GM19239 (cell line): Measurements from ENCODE around the gene AKAP12.

ENCODE experiments used
- DNase-seq: peaks from one replicate; pipeline ENCODE4 v3.0.0; 2011; ENCODE audit warnings: low spot score; ENCODE audit not compliant: insufficient read length
- FAIRE-seq: peaks from 2 replicates; lab custom pipeline; 2011; peaks lifted over from hg19 to GRCh38; lab: Jason Lieb, UNC

The AKAP12 gene

GRCh38 chr6:151276112-151276740 lies 36.5 kb downstream of the AKAP12 start:
- FAIRE-seq, result no peak
- DNase-seq, result no peak

DNA sequence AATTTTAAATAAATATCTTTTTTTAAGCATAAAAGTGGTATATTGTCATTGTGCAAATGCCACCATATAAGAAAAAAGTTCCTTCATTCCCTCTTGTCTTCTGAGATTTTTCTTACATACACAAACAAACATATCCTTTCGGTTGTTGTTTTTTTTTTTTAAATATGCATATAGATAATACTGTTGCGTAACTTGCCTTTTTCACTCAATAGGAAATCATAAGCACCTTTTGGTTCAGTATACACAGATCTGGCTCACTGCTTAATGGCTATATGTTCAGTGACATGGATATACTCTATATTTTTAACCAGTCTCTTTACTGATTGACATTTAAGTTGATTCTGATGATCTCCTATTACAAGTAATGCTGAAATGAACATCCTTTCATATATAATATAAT lies 40.1 kb downstream of the AKAP12 start:
- FAIRE-seq (no peak), DNase-seq (no peak)

DNA sequence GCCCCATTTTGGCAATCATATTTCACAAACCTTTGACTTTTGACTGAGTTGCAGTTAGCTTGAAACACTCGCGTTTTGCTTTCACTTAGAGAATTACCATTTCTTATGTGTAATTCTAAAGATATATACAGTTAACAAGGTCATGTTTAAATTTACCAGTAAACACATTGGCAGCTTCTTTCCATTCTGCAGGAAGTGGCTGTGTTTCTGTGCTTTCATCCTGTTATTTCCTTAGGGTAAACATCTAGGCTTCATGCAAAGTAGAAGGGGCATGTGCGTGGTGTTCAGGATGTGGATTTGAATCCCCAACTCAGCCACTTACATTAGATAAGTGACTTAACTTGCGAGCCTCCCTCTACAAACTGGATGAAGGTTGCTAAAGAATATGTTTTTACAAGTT lies 41.1 kb downstream of the AKAP12 start:
- FAIRE-seq (no peak), DNase-seq (no peak)

DNA sequence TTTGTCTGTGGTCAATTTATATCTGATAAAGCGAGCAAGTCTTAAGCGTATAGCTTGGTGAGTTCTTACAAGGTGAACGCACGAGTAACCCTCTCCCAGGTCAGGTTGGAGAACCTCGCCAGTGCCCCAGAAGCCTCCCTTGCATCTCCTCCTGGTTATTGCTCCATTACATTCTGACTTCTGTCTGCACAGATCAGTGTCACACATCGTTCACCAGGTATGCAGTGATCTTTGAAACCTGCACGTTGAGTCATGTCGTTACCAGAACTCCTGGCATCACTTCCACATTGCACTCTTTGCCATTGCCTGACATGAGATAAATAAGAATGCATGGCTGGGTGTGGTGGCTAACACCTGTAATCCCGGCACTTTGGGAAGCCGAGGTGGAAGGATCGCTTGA lies 44.2 kb downstream of the AKAP12 start:
- DNase-seq (no peak), FAIRE-seq (peak; percentile 44)

DNA sequence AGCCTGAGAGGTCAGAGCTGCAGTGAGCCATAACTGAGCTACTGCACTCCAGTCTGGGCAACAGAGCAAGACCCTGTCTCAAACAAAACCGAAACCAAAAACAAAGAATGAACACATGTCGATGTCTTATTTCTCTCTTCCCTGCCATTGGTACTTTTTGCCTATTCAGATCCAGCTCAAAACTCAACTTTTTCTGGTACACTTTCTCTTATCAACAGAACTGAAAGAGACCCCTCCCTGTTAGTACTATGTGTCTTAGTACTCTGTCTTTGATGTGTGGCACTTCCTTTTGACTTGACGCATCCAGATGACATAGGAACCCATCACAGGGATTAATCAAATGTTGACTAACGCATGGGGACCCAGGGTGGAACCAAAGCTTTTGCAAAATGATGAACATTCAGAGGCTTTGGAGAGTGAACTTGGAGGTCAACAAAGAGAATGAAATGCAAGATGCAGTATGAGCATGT lies 44.8 kb downstream of the AKAP12 start:
- FAIRE-seq (peak; percentile 18), DNase-seq (no peak)

DNA sequence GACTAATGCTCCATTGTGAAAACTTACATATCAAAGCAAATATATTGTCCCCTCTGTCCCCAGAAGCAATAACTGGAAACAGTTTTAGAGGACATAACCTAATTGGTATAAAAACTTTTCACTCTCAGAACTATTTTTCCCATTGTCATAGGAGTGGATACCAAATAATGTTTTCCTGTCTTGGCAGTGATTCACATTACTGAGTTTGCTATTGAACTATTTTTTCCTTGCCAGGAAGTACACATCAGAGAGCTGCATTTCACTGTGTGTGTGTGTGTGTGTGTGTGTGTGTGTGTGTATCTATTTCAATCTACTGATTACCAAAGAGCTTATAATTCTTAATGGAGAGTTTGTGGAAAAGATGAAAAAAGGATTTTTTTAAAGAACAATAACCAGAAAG lies 45.4 kb downstream of the AKAP12 start:
- peak; percentile 21 for FAIRE-seq
- no peak for DNase-seq

- FAIRE-seq (no peak), DNase-seq (no peak)
Observed at GRCh38 chr6:151286214-151286613, 46.4 kb downstream of the AKAP12 start.

DNA sequence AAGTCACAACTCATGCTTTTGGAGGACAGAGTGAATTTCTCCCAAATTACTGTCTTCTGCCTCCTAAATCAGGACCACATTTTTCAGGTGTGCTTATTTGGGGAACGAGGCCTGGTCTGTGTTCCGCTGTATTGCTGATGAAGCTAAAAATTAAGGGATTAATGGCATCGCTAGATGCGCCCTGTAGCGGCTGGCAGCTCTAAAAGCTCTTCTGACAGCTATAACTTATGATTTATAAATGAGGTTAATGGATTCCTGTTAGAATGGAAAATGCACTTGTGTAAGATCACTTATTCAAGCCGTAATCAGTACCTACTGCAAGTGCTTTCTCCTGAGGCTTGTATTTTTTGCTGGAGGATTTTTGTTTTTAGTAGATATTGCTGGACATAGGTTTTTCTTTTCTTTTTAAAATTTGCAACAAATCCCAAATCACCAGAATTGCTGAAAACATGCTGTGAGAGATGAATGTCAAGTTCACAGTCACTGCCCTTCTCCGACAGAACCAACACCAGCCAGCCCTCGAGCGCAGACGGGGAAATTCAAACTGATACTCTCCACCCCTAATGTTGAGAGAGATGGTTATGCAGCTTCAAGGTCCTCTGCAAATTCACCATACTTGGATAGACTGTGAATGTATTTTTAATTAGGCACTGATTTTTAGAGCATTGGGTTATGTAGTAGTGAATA lies 49.1 kb downstream of the AKAP12 start:
- FAIRE-seq (no peak), DNase-seq (no peak)

GRCh38 chr6:151289399-151290007 lies 49.7 kb downstream of the AKAP12 start:
- no peak for FAIRE-seq
- DNase-seq, result no peak

DNA sequence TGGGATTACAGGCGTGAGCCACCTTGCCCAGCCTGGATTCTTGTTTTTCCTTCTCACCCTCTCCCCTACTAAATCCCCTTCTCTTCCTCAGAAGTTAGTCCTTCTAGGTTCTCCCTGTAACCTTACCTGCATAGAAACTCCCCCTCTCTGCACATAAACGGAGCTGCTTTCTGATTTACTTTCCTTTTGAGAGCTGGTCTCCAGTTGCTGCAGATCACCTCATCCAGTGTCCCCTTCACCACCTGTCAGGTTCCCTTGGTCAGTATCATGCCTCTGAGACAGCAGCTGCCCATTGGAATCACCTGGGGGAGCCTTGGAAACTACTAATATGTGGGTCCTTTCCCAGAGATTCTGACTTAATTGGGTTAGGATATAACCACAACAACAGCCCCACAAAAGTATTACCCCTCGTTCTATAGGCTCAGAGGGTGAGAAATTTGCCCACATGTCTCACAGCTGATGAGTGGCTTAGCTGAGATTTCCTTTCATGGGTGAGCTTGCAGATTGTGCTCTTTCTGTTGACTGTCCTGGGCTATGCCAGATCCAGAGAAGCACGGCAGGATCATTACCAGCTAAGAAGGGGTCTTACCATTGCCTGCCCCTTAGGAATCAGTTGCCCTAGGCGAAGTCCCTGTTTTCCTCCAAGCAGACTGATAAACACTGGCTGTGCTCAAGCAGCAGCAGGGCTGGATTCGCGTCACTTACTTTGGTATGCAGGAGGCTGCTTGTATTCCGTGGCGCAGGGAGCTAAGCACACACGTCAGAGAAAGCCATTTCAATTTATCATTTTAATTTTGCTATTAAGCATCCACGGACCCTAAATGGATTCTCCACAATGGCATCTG lies 51.3 kb downstream of the AKAP12 start:
- DNase-seq (no peak), FAIRE-seq (no peak)

- DNase-seq (no peak), FAIRE-seq (no peak)
Observed at GRCh38 chr6:151291722-151292059, 51.9 kb downstream of the AKAP12 start.

DNA sequence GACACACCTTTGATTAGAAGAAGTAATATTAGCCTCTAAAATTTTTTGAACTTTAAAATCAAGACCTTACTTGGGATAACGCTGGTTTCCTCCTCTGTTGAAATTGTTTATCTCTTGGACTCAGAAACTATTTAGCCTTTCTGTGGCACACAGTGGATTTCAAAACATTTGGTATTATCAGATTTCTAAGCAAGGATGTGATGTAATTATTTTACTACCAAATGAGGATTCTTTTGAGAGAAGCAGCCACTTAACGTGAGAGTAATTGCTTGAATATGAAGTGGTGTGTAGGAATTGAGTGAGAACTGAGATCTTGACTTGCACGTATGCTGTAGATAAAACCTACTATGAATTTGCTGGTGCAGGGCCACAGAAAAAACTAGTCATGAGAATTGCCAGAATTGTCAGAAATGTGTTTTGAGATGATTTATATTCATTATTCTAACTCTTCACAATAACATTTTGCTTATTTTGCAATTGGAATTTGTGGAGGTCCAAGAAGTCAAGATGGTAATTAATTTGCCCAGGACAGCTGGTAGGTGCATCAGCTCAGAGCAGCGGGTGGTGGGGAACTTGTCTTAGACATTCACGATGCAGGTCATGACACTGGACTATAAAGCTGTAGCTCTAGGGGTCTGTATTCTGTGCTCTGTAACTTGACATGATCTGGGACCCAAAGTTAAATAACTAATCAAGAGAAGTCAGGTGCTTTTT lies 53.4 kb downstream of the AKAP12 start:
- no peak for FAIRE-seq
- DNase-seq, result no peak

GRCh38 chr6:151293688-151294016 lies 53.9 kb downstream of the AKAP12 start:
- DNase-seq, result no peak

DNA sequence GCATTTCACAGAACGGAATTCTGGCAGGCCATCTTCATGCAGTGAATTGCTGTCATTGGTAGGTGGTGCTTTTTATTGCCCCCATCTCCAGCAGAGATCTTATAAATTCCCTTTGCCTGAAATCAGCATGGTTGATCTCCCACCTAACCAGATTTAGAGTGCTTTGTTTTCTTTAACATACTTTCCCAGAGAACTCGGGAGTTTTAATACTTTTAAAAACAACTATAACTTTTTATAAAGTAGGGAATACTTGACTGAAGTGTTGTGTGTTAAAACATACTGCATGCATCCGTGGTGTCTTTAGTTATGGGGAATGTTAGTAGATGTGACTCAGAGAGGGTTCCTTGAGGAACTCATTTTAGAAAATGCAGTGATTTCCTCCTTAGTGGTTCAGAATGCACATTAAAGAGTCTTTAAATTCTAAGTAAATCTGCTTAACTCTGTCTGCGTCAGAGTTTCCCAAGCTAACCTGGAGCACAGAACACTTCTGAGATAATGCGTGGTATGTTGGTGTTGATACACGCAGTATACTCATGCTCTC lies 54.9 kb downstream of the AKAP12 start:
- FAIRE-seq, result no peak
- DNase-seq, result no peak

More at GRCh38 chr6:151293688-151294016, 53.9 kb downstream of the AKAP12 start:
- FAIRE-seq, result no peak

DNA sequence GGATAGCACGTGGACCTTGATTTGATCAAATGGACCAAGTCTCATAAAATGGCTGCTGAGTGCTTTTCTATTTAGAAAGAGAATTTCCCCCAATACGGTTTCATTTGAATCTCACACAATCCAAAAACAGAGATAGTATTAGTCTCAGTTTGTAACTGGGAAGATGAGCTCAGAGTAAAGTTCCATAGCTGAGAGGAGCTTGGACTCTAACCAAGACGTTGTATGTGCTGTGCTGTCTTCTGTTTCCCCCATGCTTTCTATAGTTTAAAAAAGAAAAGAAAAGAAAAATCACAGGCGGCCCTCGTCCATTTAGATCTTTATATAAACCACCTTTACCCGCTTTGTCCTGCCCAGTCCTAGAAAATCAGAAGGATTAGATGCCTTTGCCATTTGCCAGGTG lies 58.1 kb downstream of the AKAP12 start:
- no peak for DNase-seq
- no peak for FAIRE-seq

- FAIRE-seq (no peak), DNase-seq (no peak)
Observed at GRCh38 chr6:151299011-151299410, 59.2 kb downstream of the AKAP12 start.

- FAIRE-seq (no peak), DNase-seq (no peak)
Observed at GRCh38 chr6:151300267-151300991, 60.7 kb downstream of the AKAP12 start.

DNA sequence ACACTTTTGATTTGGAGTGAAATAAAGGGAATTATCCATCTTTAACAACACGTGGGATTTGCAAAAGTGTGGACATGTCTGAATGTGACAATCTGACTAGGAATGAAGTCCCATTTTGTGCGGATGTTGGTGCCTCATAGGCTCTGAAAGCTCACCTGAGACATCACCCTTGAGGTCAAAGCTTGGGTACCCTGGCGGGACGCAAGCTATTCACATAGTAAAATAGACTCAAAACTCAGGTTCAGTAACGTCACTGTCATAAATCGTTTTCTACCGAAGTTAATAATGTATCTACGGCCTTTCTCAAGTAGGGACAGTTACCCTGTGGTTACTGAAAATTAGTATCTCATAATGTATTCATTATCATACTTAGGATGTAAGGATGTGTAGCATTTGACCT lies 61.8 kb downstream of the AKAP12 start:
- DNase-seq (no peak), FAIRE-seq (no peak)

GRCh38 chr6:151303231-151303630 lies 63.5 kb downstream of the AKAP12 start:
- DNase-seq (no peak), FAIRE-seq (no peak)
